GM21723 (cell line): Measurements from ENCODE around the gene CRYL1.
A peak's percentile ranks its signal among the peaks of the same experiment; 100 is the strongest.

ENCODE experiments used
- ATAC-seq: cut with Tn5 transposase; IDR thresholded peaks from one replicate; pipeline ENCODE4 v1.9.1; 2021; ENCODE audit warnings: mild to moderate bottlenecking, moderate library complexity; ENCODE audit not compliant: unreplicated experiment

Gene CRYL1

DNA sequence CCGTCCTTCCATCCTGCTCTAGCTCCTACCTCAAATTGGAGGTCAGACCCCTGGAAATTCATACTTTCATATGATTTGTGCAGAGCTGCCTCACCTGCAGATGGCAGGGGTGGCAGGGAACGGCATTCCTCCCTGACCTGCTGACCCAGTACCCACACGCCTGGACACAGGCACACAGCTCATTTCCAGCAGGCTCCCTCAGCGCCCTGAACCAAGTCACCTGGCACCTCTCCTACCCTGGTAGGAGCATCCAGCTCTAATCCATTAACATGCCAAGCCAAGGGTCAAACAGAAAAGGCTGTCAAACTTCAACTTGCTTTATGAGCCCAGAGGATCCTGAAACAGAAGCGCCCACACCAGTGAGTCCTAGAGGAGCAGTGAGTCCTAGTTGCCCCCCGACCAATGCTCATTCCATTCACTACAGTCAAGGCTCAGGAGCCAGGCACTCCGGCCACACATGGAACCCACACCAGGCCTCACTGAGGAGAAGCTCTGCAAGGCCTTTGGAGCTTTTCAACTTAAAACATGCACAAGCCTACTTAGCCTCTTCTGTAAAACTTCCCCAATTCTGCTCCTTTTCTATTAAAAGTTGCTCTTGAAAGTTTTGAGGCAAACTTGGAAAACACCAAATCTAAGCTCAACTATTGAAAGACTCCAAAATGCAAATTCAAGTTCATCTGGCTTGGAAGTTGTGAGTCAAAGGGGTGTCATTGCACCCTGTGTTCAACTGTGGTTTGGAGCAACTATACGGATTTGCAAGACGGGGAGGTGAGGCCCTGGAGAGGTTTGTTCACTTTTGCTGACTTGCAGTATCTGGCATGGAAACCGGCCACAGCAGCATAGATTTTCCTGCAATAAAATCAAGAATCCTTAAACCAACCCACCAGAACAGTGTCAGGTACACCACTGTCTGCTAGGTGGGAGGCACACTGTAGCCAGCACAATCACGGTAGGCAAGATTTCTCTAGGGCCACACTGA is 96.7 kb downstream of the CRYL1 start:
- no peak for ATAC-seq

DNA sequence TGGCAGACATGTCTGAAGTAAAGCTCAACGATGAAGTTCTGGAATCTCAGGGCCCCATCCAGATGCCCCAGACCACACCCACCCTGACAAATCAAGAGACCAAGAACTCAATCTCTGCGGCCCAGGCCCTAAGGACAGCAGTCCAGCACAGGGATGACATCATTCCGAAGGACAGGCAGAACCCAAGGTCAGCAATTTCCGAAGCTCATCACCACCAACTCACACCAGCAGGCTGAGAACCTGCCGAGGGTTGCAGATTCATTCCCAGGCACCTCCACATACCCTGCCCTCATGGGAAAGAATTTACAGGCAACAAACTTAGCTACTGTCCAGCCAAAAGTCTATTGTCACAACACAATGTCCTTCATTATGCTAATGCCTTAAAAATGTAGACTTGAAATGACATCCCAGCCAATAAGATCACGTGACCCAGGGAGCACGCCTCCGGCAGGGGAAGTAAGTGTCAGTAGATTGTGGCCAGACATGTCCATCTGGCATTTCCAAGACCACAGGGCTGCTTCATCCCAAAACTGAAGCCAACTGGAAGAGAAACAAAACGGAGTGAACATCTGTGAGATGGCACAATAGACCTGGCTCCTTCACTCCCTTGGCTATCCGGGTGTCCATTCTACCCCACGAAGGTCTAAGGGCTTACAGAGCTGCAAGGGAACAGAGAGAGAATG is 98.8 kb downstream of the CRYL1 start:
- no peak for ATAC-seq

DNA sequence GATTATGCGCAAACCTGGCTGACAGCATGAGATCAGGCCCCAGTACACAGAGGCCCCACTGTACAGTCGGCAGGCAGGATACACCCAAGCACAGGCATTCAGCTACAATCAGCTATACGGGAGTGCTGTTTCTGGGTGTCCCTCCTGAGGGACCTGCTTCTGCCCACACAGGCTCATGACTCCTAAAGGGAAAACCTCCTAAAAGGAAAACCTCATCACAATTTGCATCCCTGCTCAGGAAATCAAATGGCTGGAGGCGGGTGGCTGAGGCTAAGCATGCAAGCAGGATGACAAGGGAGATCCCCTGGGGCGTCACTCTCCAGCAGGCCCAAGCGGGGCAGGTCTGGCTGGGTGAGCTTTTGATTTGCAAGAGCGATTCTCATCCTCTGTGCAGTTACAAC is 99.8 kb downstream of the CRYL1 start:
- ATAC-seq: peak; percentile 87

DNA sequence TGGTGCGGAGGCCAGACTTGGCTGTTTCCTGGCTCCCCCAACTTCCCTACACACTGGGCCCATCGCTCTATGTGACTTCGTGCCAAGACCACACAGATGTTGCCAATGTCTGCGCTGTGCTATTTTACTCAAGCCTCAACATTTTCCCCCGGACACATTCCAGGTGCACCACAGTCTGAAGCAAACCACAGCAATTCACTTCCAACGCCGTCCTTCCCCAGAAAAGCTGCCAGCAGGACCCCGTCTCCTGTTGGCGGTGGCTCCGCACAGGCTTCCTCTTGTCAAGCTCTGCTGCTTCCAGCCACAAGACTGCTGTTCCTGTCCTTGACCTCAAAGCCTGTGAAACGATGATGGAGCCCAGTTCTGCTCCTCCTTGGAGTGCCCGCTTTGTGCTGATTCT is 100.7 kb downstream of the CRYL1 start:
- no peak for ATAC-seq

DNA sequence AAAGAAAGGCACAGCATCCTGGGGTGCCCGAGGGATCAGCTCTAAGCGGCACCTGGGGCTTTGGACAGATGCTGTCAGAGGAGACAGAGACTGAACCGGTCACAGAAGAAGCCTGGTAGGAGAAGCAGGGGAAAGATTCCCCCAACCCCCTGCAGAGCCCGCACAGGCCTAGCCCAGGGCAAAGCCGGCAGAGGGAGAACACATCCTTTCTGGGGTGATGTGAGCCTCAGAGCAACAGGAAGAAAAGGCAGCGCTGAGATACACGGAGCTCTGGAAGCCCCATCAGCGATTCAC is 101.2 kb downstream of the CRYL1 start:
- no peak for ATAC-seq

DNA sequence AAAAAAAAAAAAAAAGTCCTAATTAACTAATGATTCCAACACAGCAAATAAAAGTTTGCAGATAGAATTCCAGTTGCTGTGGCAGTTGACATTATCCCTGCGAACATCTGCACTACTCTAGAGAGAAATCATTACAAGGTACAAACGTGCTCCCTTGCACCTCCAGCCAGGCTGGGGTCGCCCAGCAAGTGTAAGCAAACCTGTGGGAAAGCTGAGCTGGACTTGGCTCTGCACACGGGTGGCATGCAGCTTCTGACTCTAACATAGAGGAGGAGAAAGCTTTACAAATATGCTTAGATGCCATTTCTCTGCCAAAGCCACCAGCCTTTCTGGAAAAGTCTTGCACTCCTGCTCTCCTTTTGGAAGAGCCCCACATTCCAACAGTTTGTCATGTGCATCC is 103.3 kb downstream of the CRYL1 start:
- ATAC-seq: no peak

DNA sequence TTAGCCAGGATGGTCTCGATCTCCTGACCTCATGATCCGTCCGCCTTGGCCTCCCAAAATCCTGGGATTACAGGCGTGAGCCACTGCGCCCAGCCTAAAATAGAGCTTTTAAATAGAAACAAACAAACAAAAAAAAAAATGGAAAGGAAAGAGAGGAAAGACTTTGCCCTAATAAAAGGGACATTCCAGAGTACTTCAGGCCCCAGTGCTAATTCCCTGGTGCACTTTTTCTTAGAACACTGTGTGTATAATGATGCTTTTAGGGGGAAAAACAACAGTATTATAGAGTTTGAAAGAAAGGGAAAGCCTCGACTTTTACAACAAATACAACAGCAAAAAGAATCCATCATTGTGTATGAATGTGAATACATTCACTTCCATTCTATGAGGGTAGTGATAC is 104.7 kb downstream of the CRYL1 start:
- no peak for ATAC-seq

DNA sequence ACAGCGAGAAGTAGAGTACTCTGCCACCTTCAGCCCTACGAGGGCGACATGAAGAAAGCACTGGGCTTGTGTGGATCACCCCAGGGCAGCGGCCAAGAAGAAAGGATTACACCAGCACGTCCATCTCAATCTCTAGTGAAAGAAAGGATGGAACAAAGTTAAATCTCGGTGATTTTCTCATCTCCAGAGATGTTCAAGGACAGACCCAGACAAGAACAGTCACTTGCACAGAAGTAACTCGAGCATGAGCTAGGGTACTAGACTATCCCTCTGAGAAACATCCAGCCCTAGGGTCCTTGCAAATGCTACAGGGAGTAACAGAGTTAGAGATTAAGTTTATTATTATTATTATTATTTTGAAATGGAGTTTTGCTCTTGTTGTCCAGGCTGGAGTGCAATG is 106.7 kb downstream of the CRYL1 start:
- ATAC-seq: no peak

DNA sequence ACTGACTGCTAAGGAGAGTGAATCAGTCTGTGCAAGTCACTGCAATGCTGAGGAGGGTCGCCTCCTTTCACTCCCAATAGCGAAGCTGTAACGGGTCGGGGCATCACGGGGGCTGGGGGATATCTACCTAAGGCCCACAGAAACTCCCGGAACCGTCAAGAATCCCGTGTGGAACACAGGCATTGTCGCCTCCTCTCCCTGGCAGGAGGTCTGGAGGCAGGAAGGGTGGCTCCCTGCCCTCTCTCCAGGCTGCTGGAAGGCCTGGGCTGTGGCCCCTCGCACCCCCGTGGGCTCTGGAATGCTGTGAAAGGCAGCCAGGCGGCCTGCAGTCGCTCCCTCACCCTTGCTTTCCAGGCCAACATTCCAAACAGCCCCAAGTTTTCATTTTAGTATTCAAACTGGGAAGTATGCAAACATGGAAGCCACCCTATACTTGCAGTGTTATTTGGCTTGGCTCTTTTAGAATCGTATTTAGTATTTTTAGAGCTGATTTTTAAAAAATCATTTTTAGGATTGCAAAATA is 109.4 kb downstream of the CRYL1 start:
- ATAC-seq: no peak

DNA sequence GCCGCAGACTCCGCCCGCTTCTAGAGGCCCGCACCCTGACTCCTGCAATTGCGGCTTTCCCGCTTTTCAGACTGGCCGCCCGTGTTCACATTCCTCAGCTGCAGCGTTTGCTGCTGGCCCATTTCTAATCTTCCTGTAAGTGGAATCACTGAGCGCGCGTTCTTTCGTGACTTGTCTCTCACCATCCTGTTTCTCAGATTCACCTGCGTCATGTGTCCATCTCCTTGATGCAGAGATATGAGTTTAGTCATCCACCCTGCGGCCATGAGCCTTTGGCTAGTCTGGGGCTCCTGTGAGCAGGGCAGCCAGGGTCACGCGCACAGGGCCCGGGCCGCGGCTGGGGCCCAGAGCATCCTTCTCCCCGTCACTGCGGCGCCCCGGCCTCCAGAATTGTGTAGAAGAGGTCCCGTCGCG is 110.0 kb downstream of the CRYL1 start:
- ATAC-seq: no peak

DNA sequence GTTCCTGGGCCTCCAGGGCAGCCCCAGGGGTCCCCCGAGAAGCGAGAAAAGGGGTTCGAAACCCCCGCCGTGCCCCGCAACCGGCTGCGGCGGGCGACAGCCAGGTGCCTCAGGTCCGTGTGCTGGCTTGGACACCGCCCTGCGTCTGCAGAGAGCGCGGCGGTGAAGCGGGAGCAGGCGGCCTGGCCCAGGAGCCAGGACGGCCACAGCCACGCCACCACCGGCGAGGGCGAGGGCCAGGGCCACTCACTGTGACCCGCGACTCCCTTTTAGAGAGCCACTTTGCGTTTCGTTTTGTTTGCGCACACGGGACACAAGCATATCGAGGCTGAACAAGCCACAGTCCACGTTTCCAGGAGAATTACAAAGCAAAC is 110.4 kb downstream of the CRYL1 start:
- no peak for ATAC-seq

DNA sequence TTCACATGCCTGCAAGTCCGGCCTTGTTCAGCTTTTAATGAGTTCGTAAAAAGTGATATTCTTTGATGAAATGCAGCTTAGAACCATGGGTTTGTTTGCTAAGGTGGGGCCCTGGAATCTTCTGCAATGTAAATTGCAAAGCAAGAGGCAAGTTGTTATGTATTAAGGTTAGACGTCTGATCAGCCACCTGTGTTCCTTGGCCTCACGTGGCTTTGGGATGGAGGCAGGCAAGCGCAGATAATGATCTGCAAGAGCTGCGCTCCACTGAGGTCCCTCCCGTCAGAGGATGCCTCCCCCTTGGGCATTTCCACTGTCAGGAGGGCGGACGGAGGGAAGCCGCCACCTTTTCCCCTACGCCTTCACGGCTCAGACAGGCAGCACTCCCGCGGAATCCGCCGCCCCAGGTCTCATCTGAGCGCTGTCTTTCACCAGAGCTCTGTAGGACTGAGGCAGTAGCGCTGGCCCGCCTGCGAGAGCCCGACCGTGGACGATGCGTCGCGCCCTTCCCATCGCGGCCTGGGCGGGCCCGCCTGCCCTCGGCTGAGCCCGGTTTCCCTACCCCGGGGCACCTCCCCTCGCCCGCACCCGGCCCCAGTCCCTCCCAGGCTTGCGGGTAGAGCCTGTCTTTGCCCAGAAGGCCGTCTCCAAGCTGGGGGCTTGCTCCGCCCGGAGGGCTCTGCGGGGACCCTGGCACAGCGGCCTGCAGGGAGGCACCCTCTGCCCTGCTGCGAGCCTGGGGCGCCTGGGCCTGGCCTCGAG is 110.9 kb downstream of the CRYL1 start:
- no peak for ATAC-seq

DNA sequence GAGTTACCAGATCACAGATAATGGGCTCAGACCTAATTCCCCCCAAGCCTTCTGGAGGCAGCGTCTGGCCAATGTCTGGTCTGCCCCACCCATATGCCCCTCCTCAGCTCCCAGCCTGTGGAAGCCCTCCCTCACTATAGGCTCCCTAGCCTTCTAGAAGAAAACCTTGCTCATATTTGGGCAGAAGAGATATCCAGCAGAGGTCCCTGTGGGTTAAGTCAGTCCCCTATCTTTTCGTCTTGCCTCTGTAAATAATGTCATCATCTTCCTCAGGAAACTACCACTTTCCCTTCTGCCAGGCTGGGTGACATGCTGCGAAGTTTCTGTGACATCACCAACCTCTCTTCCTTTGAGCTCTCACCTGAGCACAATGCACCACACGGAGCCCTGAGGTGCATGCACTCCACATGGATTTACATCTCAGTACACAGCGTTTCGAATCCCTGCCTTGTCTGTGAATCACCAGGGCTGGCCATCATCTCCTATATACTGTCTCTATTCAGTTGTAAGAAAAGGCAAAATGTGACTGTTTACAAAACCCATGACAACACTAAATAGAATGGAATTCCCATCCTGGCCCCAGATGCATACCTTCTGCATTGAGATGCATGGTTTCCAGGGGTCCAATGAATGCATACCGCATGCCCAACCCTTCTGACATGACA is 112.8 kb downstream of the CRYL1 start:
- no peak for ATAC-seq

DNA sequence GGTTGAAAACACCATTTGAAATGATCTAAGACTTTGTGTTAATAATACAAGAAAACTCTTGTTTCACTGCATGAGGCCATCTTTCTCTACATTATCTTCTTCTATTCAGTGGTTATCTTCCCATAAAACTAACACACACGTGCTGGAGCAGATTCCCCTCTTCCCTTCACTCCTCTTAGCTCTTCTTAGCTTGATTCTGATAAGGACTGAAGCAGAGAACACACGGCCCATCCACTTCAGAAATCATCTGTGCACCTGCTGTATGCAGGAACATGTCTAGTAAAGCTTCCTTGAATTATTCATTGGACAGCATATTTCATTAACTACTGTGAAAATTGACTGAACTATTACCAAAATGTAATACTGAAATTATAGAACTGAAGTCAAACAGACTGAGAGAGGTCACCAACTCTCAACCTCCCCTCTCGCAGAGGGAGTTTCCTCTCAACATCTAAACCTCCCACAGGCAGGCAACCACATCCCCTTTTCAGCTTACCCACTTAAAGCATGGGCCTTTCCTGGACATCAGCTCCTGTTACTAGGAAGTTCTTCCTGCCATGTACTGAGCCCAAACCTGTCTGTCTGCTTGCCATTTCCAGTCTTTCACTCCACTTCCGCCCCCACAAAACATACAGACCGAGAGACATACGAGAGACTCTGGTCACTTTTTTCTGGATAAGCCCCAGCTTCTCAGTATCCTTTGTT is 113.9 kb downstream of the CRYL1 start:
- ATAC-seq: peak; percentile 97

DNA sequence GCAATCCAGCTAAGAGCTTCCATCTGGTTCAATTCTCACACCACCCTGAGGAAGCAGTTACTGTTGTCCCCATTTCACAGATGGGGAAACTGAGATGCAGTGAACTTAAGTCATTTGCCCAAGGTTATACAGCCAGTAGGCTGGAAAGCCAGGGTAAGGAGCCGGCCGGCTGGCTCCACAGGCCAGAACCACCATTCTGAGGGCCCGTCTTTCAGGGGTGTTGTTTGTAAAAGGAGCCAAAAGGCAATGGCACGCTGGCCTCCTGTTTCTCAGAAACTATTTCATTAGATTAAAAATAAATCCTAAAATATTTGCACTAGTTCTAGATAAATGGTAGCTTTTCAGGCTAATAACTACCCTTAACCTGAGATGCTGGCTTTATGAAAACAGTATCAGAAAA is 114.9 kb downstream of the CRYL1 start:
- ATAC-seq: no peak

DNA sequence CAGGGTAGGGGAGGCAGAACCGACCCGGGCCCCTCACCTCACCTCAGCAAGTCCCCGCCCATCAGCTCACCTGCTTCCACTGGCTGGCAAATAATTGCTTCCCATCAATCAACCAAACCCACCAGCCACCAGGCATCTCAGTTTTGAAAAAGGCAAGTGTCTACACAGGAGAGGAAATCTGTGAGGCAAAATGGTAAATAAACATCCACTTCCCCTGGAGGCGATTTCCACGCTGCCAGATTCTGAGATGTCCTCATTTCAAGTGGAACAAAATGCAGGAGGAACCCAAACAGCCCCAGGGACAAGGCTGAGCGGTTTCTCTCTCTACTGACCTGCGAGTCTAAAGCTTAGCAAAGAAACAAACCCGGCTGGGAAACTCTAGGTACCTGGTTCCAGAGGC is 117.5 kb downstream of the CRYL1 start:
- no peak for ATAC-seq

DNA sequence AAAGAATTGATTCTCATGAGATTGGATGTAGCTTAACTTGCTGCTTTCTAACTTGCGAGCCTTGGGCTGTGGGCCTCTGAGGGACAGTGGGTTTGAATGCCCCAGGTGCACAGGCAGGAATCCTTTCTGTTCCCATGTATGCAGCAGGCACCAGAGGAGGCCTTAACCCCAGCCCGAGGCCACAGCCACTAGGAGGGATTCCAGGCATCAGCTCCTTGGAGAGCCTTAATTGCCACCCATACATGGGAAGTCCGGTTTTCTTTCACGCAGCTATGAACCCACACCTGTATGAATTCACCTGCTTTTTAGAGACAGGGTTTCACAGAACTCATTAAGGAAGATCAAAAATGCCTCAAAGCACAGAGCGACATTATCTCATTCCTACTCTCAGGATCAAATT is 117.9 kb downstream of the CRYL1 start:
- no peak for ATAC-seq

DNA sequence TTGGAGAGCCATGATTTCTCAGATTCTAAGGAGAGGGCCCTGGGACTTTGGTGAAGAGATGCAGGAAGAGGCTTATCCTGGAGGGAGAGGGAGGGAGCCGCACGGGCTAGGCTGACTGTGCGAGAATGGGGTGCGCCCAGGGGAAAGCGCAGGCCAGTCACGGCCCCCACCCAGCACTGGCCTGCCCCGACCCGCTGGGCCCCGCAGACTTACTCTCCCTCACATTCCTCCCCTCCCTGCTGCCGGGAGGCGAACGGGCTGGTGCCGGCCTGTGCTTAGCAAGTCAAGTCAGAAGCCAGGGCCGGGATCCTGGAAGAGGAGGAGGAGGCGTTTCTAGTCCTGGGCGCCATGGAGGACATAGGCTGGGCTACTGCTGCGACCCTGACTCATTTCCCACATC is 120.0 kb downstream of the CRYL1 start:
- ATAC-seq: no peak

DNA sequence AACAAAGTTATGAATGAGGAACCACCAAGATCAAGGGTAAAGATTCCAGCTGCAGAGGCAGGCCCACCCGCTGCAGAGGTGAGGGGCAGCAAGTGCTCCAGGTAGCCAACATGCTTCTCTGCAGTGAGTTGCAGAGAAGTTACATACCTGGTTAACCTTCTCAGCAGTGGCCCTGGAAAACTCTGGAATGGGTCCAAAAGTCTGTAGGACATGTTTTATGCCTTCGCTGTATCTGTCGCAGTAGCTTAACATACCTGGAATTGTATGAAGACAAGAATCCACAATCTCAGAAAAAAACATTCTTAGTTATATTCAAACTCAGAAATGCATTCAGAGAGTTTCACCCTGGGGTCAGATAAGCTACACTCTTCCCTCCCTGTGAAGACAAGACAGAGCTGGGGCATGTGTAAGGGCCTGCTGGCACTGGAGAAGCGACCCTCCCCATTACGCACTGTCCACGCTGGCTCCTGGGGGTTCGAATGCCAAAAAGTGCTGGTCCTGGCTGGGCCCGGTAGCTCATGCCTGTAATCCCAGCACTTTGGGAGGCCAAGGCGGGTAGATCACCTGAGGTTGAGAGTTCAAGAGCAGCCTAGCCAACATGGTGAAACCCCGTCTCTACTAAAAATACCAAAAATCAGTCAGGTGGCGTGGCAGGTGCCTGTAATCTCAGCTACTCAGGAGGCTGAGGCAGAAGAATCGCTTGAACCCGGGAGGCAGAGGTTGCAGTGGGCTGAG is 121.0 kb downstream of the CRYL1 start:
- ATAC-seq: no peak

DNA sequence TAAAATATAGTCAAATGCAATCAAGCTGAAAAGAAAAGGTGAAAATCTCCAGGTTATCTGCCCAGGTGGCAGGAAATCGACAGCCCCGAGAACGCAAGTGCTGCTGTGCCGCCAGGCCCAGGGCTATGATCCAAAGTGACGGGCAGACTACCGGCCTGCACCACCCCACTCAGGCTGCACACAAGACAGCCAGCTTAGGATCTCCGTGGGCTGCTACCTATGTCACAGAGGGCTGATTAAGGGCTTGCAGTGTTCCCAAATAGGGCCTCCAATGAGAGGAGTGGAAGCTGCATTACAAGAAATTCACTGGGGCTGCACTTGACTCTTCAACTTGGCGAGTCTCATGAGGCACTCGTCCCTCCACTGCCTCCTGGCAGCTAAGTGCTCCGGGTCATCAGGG is 121.8 kb downstream of the CRYL1 start:
- ATAC-seq: no peak
